Keratinocyte (primary cell): ENCODE results near the gene TBC1D16.

Source experiments
- EZH2 ChIP-seq: IDR thresholded peaks from one replicate; pipeline ENCODE4 v1.6.1; 2012; ENCODE audit warnings: inconsistent platforms, mild to moderate bottlenecking, low read length, moderate library complexity
- TF ChIP-seq, protein P1 (sequence below), 3 experiments: IDR thresholded peaks in 1 of 3; conservative IDR thresholded peaks in 1 of 3; optimal IDR thresholded peaks in 1 of 3; 2 replicates in 2 of 3; 3 replicates in 1 of 3; pipeline versions ENCODE3 to v1.5.1; 2011; ENCODE audit warnings: low read length in 3 of 3, mild to moderate bottlenecking in 3 of 3, moderate library complexity in 2 of 3, control low read depth in 1 of 3, inconsistent platforms in 1 of 3; ENCODE audit not compliant: insufficient read depth in 2 of 3; ENCODE audit errors: extremely low read depth in 1 of 3

DNA sequence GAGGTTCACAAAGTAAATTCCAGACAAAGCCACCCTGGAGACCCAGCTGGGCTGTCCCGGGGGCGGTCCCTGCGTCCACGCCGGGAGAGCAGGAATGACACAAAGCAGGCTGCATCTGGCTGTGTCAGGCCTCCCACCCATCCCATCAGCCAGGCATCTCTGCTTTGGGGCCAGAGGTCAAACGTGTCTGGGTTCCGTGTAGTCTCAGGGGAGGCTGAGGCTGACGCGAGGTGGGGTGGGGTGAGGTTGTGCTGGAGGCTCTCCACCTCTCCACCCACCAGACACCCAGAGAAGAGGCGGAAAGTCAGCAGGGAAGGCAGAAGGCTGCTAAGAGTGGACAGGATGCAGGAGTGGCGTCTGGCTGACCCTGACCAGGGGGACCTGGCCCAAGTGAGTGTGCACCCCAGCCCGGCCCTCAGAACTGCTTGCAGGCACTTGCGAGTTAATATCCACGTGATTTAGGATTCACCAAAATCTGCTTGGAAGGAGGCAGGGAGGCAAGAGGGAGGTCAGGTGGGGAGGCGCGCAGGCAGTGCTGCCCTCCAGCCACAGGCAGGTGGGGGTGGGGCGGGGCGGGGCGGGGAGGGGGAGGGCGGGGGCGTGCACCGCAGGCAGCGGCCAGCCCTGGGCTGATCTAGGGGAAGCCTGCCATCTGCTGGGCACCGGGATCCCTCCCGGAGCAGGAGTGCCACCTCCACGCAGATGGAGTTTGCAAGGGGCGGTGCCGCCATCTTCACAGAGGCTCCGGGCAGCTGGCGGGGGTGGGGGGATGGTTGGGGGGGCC lies 44.3 kb downstream of the TBC1D16 start:
- TF ChIP-seq, protein P1, sequence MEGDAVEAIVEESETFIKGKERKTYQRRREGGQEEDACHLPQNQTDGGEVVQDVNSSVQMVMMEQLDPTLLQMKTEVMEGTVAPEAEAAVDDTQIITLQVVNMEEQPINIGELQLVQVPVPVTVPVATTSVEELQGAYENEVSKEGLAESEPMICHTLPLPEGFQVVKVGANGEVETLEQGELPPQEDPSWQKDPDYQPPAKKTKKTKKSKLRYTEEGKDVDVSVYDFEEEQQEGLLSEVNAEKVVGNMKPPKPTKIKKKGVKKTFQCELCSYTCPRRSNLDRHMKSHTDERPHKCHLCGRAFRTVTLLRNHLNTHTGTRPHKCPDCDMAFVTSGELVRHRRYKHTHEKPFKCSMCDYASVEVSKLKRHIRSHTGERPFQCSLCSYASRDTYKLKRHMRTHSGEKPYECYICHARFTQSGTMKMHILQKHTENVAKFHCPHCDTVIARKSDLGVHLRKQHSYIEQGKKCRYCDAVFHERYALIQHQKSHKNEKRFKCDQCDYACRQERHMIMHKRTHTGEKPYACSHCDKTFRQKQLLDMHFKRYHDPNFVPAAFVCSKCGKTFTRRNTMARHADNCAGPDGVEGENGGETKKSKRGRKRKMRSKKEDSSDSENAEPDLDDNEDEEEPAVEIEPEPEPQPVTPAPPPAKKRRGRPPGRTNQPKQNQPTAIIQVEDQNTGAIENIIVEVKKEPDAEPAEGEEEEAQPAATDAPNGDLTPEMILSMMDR (optimal IDR thresholded peaks at IDR 0.05 in 1 of 3, IDR thresholded peaks at IDR 0.05 in 1 of 3, conservative IDR thresholded peaks at IDR 0.05 in 1 of 3; ENCODE audit: extremely low read depth in 1 of 3, insufficient read depth in 2 of 3, low read length in 3 of 3), result peak; percentile 13 to 92 (median 71)
- no peak for TF ChIP-seq EZH2
